Panc1 (cell line): ENCODE results near the gene RESF1.

Experiments
- CTCF ChIP-seq: fragments of 450-650 bp; IDR thresholded peaks from 2 replicates; pipeline ENCODE4 v1.5.1; 2017; ENCODE audit warnings: mild to moderate bottlenecking
- TCF7L2 ChIP-seq: IDR thresholded peaks from 2 replicates; pipeline ENCODE4 v1.6.1; 2011; ENCODE audit warnings: mild to moderate bottlenecking, low read depth, low read length, inconsistent platforms

GRCh38 chr12:31951939-31952338, 7.3 kb upstream of the RESF1 start:
- TF ChIP-seq CTCF (no peak), TCF7L2 (no peak)
